ENCODE measurements around the gene RPL18A. TPM values are rescaled to one million over a fixed set of nuclear protein-coding genes. Genes with fewer than 3 reads are reported as not detected.

Gene RPL18A
- total RNA-seq, 1 experiment from 2014 or later, result 1,352 TPM

DNA sequence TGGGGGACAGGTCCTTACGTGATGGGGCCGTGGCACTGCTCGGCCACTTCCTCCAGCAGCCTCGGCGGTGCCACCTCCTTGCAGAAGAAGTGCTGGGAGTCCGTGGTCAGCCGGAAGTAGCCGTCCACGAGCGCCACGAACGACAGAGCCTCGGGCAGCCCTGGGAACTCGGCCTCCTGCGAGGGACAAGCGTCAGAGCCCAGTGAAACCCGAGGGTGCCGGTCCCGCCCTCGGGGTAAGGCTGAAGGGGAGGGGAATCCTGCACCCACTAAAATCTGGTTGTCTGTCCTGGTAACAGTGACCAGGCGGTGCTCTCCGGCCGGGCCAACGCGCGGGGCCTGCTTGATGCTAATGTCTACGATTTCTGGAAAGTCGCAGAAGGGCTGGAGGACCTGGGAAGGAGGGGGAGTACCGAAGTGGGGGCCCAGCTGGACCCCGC, 18.3 kb upstream of the RPL18A start:
- Histone ChIP-seq H3K27ac (ENCODE audit: low read length) (no peak overlapping the region), H3K9me3 (ENCODE audit: control insufficient read depth, insufficient read depth, low read depth, low read length) (no peaks in the 10 kb centered on the region), H3K4me3 (ENCODE audit: low read depth in 2 of 2, low read length in 2 of 2) (peak overlapping the region; percentile 34 to 57), H3K36me3 (ENCODE audit: control insufficient read depth, insufficient read depth, low read length) (no peaks in the 10 kb centered on the region), H3K27me3 (ENCODE audit: control insufficient read depth, insufficient read depth, low read length) (no peaks in the 10 kb centered on the region), H3K4me1 (ENCODE audit: control insufficient read depth, insufficient read depth, low read length) (no peaks in the 10 kb centered on the region)
- no TSS peak for BruUV-seq (replicated peaks)
- TF ChIP-seq, protein P1, sequence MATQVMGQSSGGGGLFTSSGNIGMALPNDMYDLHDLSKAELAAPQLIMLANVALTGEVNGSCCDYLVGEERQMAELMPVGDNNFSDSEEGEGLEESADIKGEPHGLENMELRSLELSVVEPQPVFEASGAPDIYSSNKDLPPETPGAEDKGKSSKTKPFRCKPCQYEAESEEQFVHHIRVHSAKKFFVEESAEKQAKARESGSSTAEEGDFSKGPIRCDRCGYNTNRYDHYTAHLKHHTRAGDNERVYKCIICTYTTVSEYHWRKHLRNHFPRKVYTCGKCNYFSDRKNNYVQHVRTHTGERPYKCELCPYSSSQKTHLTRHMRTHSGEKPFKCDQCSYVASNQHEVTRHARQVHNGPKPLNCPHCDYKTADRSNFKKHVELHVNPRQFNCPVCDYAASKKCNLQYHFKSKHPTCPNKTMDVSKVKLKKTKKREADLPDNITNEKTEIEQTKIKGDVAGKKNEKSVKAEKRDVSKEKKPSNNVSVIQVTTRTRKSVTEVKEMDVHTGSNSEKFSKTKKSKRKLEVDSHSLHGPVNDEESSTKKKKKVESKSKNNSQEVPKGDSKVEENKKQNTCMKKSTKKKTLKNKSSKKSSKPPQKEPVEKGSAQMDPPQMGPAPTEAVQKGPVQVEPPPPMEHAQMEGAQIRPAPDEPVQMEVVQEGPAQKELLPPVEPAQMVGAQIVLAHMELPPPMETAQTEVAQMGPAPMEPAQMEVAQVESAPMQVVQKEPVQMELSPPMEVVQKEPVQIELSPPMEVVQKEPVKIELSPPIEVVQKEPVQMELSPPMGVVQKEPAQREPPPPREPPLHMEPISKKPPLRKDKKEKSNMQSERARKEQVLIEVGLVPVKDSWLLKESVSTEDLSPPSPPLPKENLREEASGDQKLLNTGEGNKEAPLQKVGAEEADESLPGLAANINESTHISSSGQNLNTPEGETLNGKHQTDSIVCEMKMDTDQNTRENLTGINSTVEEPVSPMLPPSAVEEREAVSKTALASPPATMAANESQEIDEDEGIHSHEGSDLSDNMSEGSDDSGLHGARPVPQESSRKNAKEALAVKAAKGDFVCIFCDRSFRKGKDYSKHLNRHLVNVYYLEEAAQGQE (IDR thresholded peaks at IDR 0.05; ENCODE audit: insufficient read depth in 1 of 2, low read depth in 2 of 2, low read length in 1 of 2), result no peak
- no peak for TF ChIP-seq POLR2AphosphoS5 (IDR thresholded peaks at IDR 0.05; ENCODE audit: low read depth, low read length)
- no peak for TF ChIP-seq TCF7L2 (IDR thresholded peaks at IDR 0.05; ENCODE audit: low read depth, low read length)
- TF ChIP-seq CTCF (IDR thresholded peaks at IDR 0.05), result no peak
- no peak for TF ChIP-seq SIN3A (IDR thresholded peaks at IDR 0.05; ENCODE audit: borderline replicate concordance, insufficient read depth, low read depth, low read length)
- ChIA-PET CTCF (no interaction called here), POLR2A (no interaction called here)
- ATAC-seq, result peak; percentile 37
- intact Hi-C loops (cut with micrococcal nuclease; ENCODE audit: unreplicated experiment), result no loop called here
- no peak for DNase-seq (ENCODE audit: low read depth, low spot score)
- in situ Hi-C loops (cut with HindIII; ENCODE audit: low pct_unique_long_range_greater_than_20kb, low sequenced_read_pairs), result no loop called here

- Histone ChIP-seq H3K9me3 (ENCODE audit: control insufficient read depth, insufficient read depth, low read depth, low read length) (no peaks in the 10 kb centered on the region), H3K4me3 (ENCODE audit: low read depth in 2 of 2, low read length in 2 of 2) (peak overlapping the region; percentile 34 to 57), H3K27ac (ENCODE audit: low read length) (0 out of 2 replicates have a peak overlapping the region, but pooled peaks have one; percentile 1), H3K27me3 (ENCODE audit: control insufficient read depth, insufficient read depth, low read length) (no peaks in the 10 kb centered on the region), H3K4me1 (ENCODE audit: control insufficient read depth, insufficient read depth, low read length) (no peaks in the 10 kb centered on the region), H3K36me3 (ENCODE audit: control insufficient read depth, insufficient read depth, low read length) (no peaks in the 10 kb centered on the region)
- ChIA-PET CTCF (interaction anchor here (0.7 kb wide), 1 partner anchor 23 kb away, joined by 4 read pairs; no protein-coding TSS in a partner anchor), POLR2A (no interaction called here)
- TF ChIP-seq TCF7L2 (IDR thresholded peaks at IDR 0.05; ENCODE audit: low read depth, low read length) (no peak), POLR2AphosphoS5 (IDR thresholded peaks at IDR 0.05; ENCODE audit: low read depth, low read length) (no peak), SIN3A (IDR thresholded peaks at IDR 0.05; ENCODE audit: borderline replicate concordance, insufficient read depth, low read depth, low read length) (no peak), CTCF (IDR thresholded peaks at IDR 0.05) (no peak)
- TF ChIP-seq, protein P1 (IDR thresholded peaks at IDR 0.05; ENCODE audit: insufficient read depth in 1 of 2, low read depth in 2 of 2, low read length in 1 of 2), result no peak
- peak; percentile 67 for DNase-seq (ENCODE audit: low read depth, low spot score)
- peak; percentile 88 for ATAC-seq
- BruUV-seq (replicated peaks), result no TSS peak
- in situ Hi-C loops (cut with HindIII; ENCODE audit: low pct_unique_long_range_greater_than_20kb, low sequenced_read_pairs), result no loop called here
- intact Hi-C loops (cut with micrococcal nuclease; ENCODE audit: unreplicated experiment), result no loop called here
Observed at GRCh38 chr19:17841810-17842662, 17.7 kb upstream of the RPL18A start.

Data from Panc1 (cell line).